Common myeloid progenitor, CD34-positive (primary cell): Measurements from ENCODE around the gene TNF.

Experiments used
- CTCF ChIA-PET: fragments of 350-600 bp; sonication (Branson Sonifier 250); formaldehyde crosslinking; loops from one replicate; lab custom pipeline; 2021; ENCODE audit warnings: antibody characterized with exemption; lab: Charles Lee
- POLR2A ChIA-PET: fragments of 350-600 bp; sonication (Branson Sonifier 250); formaldehyde crosslinking; loops from one replicate; lab custom pipeline; 2021; ENCODE audit warnings: antibody characterized with exemption; lab: Charles Lee
- DNase-seq, 3 donors: peaks; one replicate each; pipeline versions ENCODE4 v3.0.0 to v3.0.0-alpha.2; 2013
- H3K27ac ChIP-seq, 2 experiments: 1 replicate in 1 of 2; 2 replicates in 1 of 2; pipeline ENCODE4 v1.7.0; 2013; ENCODE audit warnings: inconsistent platforms in 2 of 2, low read length in 2 of 2, mild to moderate bottlenecking in 2 of 2, low read depth in 1 of 2, moderate library complexity in 1 of 2; ENCODE audit not compliant: severe bottlenecking in 2 of 2, insufficient read depth in 1 of 2, poor library complexity in 1 of 2
- H3K27me3 ChIP-seq, 5 experiments: replicated peaks in 2 of 5; 1 replicate in 3 of 5; 2 replicates in 2 of 5; pipeline versions ENCODE4 v1.6.1 to v1.7.0; 2013; ENCODE audit warnings: low read length in 4 of 5, mild to moderate bottlenecking in 2 of 5, moderate library complexity in 2 of 5, inconsistent platforms in 1 of 5; ENCODE audit not compliant: insufficient read depth in 5 of 5, control insufficient read depth in 4 of 5
- H3K36me3 ChIP-seq, 4 experiments: 1 replicate in 2 of 4; 2 replicates in 2 of 4; pipeline versions ENCODE4 v1.6.1 to v1.7.0; 2013; ENCODE audit warnings: low read length in 3 of 4, control low read depth in 1 of 4, mild to moderate bottlenecking in 1 of 4; ENCODE audit not compliant: control insufficient read depth in 4 of 4, insufficient read depth in 4 of 4
- H3K4me1 ChIP-seq, 4 experiments: 1 replicate in 3 of 4; 2 replicates in 1 of 4; pipeline versions ENCODE4 v1.6.1 to v1.7.1; 2013; ENCODE audit warnings: low read length in 3 of 4, mild to moderate bottlenecking in 3 of 4, control low read depth in 1 of 4, inconsistent platforms in 1 of 4, moderate library complexity in 1 of 4; ENCODE audit not compliant: control insufficient read depth in 4 of 4, insufficient read depth in 4 of 4; ENCODE audit errors: control extremely low read depth in 1 of 4
- H3K4me3 ChIP-seq, 7 experiments: 1 replicate in 4 of 7; 2 replicates in 3 of 7; pipeline versions ENCODE4 v1.5.1 to v1.7.0; 2013; ENCODE audit warnings: mild to moderate bottlenecking in 7 of 7, low read length in 6 of 7, moderate library complexity in 6 of 7, inconsistent platforms in 2 of 7, low read depth in 2 of 7, control low read depth in 1 of 7; ENCODE audit not compliant: insufficient read depth in 4 of 7, control insufficient read depth in 1 of 7; ENCODE audit errors: extremely low read depth in 1 of 7
- H3K9me3 ChIP-seq, 5 experiments: 1 replicate in 4 of 5; 2 replicates in 1 of 5; pipeline versions ENCODE4 v1.6.1 to v1.7.1; 2013; ENCODE audit warnings: low read length in 4 of 5, mild to moderate bottlenecking in 2 of 5, inconsistent platforms in 1 of 5, low read depth in 1 of 5, moderate library complexity in 1 of 5; ENCODE audit not compliant: control insufficient read depth in 4 of 5, insufficient read depth in 2 of 5; ENCODE audit errors: control extremely low read depth in 1 of 5
- WGBS: methylation state at CpG from one replicate; pipeline ENCODE4 v1.1.5; 2013; ENCODE audit not compliant: insufficient coverage; 5-methylcytosine and 5-hydroxymethylcytosine counted together

TNF gene

DNA sequence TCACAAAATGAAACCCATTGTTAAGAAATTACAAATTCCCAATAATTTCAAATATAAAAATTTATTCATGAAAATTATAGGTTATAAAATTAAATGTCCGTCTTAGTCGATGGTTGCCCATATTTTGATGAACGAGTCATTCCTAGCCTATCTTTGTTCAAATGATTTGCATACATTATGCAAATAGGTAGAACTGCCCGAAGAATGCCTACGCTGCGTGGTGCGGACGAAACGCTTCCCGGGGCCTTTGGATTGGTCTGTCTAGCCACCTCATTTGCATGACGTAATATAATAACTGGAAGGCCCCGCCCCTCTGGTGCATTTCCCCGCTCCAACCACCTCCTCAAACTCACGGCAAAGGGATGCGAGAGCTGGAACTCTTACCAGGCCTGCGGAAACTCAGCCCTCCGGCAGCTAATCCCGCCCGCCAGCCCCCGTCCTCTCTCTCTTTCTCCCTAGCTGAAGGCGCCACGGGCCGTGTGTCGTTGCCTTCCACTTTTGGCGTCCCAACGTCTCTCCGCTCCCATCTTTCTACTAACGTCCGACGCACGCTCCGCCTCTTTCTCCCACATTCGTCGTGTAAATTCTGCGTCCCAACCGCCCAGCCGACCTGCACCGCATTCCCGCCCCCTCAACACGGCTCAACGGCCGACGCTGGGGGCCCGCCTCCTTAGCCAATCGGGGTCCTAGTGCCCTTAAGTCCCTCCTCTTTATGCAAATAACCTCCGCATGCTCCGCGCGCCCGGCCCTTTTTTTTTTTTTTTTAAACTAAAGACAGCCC is 44.6 kb downstream of the TNF start:
- H3K27me3 ChIP-seq, result no peaks in the 10 kb centered on the region
- peak overlapping the region; percentile 94 to 97 for H3K27ac ChIP-seq
- CTCF ChIA-PET, result interaction anchor here (0.6 kb wide), 1 partner anchor 350 kb away, joined by 3 read pairs; no protein-coding TSS in a partner anchor
- POLR2A ChIA-PET, result interaction anchor here (0.6 to 2.8 kb wide), 4 partner anchors 11 to 118 kb away, joined by 3 to 19 read pairs (median 6); partner anchors contain the start of gene BAG6
- H3K4me3 ChIP-seq, result peak overlapping the region; percentile 29 to 95 (median 78)
- DNase-seq, result peak; percentile 99 to 100 (median 99)
- H3K4me1 ChIP-seq, result peaks cover 25 to 54% (median 47%) of the 10 kb centered on the region in 4 experiments
- H3K9me3 ChIP-seq, result no peaks in the 10 kb centered on the region
- H3K36me3 ChIP-seq, result peaks cover 5 to 39% (median 21%) of the 10 kb centered on the region in 4 experiments
- under 1% methylated on average over 34 of the region's 50 CpGs for WGBS

- Histone ChIP-seq H3K27ac (peak within 1 kb of the TSS; percentile 94 to 97), H3K4me1 (peaks cover 25 to 46% (median 40%) of the 10 kb centered on the region in 4 experiments), H3K27me3 (no peaks in the 10 kb centered on the region), H3K9me3 (no peaks in the 10 kb centered on the region), H3K4me3 (peak within 1 kb of the TSS; percentile 79 to 95 (median 88)), H3K36me3 (peaks cover 10 to 46% (median 28%) of the 10 kb centered on the region in 4 experiments)
- DNase-seq, result peak in 2 of 3 donors; percentile 80 to 85
- 0% methylated on average over 29 of the region's 67 CpGs for WGBS
- POLR2A ChIA-PET, result interaction anchor here (0.9 to 2.8 kb wide), 3 partner anchors 11 to 31 kb away, joined by 3 to 19 read pairs (median 8); partner anchors contain the start of gene BAG6
- CTCF ChIA-PET, result interaction anchor here (3.0 kb wide), 1 partner anchor 31 kb away, joined by 12 read pairs; the partner anchor contains the start of gene BAG6
These were observed 45.4 kb downstream of the TNF start, which contains the start of gene PRRC2A for GRCh38 chr6:31620586-31621319. TSS of gene PRRC2A (plus strand) at chr6:31620715. CDS start at chr6:31622790, 2,075 bp downstream.

DNA sequence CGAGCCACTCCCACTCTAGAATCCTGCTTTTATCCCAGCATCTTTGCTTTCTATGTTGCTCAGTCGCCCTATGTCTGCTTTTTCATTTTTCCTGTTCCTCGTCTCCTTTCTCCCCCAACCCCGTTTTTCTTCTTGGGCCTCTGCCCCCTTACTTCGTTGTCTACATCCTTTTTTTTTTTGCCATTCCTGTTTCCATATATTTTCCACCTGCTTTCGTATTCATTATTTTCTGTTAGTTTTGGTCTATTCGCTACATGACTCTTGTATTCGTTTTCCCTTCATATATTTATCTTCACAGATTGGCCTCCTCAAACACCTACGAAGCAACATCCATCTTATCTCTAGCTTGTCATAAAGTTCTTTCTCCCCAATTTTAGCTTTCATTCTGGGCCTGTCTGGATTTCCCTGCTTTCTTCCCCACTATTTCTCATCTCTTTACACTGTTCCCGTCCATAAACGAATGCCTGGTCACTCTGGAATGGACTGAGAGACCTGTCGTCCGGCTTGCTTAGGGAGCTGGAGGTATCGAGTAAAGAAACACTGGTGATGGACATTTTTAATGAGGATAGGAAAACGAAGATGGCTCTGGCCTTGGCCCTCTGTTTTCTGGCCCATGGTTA is 46.1 kb downstream of the TNF start:
- 36% methylated on average over 14 of the region's 15 CpGs for WGBS
- peak overlapping the region; percentile 79 to 95 (median 88) for H3K4me3 ChIP-seq
- ChIA-PET POLR2A (interaction anchor here (0.6 to 2.8 kb wide), 3 partner anchors 12 to 199 kb away, joined by 3 to 19 read pairs (median 8); partner anchors contain the start of gene BAG6), CTCF (interaction anchor here (1.3 to 3.0 kb wide), 4 partner anchors 14 to 31 kb away, joined by 3 to 15 read pairs (median 8); partner anchors contain the start of gene BAG6)
- H3K27ac ChIP-seq, result peak overlapping the region; percentile 92 to 96
- H3K9me3 ChIP-seq, result no peaks in the 10 kb centered on the region
- DNase-seq, result no peak
- no peaks in the 10 kb centered on the region for H3K27me3 ChIP-seq
- peaks cover 24 to 42% (median 34%) of the 10 kb centered on the region in 4 experiments for H3K4me1 ChIP-seq
- H3K36me3 ChIP-seq, result peaks cover 11 to 52% (median 34%) of the 10 kb centered on the region in 4 experiments

DNA sequence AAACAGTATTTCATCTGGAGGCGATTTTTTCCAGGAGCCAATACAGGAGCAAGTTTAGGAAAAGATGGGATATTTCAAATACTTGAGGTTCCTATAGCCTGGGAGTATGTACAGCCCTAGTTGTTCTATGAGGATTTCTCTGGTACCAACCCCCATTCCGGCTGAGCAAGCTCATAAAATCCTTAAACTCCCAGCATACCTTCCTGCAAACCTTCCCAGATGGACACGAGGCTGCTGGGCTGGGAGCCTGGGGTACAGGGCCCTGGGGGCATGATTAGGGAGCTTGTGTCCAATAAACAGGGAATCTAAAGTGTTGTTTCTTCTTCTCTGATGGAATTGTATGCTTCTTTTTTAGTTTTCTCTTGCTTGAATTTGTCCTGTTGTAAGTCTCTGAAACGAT is 46.6 kb downstream of the TNF start:
- Histone ChIP-seq H3K36me3 (peaks cover 13 to 52% (median 40%) of the 10 kb centered on the region in 4 experiments), H3K27me3 (no peaks in the 10 kb centered on the region), H3K4me3 (peak overlapping the region in 6 of 7 experiments; percentile 79 to 95 (median 90)), H3K4me1 (peaks cover 18 to 37% (median 28%) of the 10 kb centered on the region in 4 experiments), H3K9me3 (no peaks in the 10 kb centered on the region), H3K27ac (peak overlapping the region; percentile 92 to 96)
- DNase-seq, result no peak
- ChIA-PET CTCF (interaction anchor here (1.0 to 3.0 kb wide), 7 partner anchors 11 to 76 kb away, joined by 3 to 15 read pairs (median 4); partner anchors contain the start of gene BAG6), POLR2A (interaction anchor here (0.6 to 2.8 kb wide), 2 partner anchors 30 to 198 kb away, joined by 3 to 19 read pairs; partner anchors contain the start of gene BAG6)
- WGBS, result 76% methylated on average over 3 of the region's 4 CpGs

DNA sequence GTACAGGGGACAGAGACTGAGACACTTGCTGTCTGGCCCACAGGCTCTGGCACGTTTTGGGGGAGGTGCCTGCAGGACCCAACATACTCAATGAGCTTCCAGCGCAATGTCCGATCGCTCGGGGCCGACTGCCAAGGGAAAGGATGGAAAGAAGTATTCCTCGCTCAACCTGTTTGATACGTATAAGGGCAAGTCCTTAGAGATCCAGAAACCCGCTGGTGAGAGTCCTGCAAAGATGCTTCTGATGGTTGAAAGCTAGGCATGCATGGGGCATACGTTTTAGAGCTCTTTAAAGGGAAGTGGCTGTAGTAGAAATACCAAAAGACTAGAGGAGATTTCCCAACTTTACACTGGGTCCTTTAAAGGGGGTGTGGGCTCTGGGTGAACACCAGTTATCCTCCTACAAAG is 47.3 kb downstream of the TNF start:
- no peak for DNase-seq
- H3K9me3 ChIP-seq, result no peaks in the 10 kb centered on the region
- H3K4me3 ChIP-seq, result peak overlapping the region in 2 of 7 experiments; percentile 92
- WGBS, result 91% methylated on average over 9 of the region's 10 CpGs
- CTCF ChIA-PET, result interaction anchor here (0.6 to 3.0 kb wide), 10 partner anchors 11 to 1236 kb away, joined by 3 to 15 read pairs (median 4); partner anchors contain the start of gene BAG6
- no peaks in the 10 kb centered on the region for H3K27me3 ChIP-seq
- peak overlapping the region in 1 of 2 experiments; percentile 96 for H3K27ac ChIP-seq
- H3K36me3 ChIP-seq, result peaks cover 16 to 57% (median 46%) of the 10 kb centered on the region in 4 experiments
- peaks cover 16 to 30% (median 23%) of the 10 kb centered on the region in 4 experiments for H3K4me1 ChIP-seq
- POLR2A ChIA-PET, result interaction anchor here (0.6 to 2.8 kb wide), 3 partner anchors 10 to 29 kb away, joined by 3 to 19 read pairs (median 5); partner anchors contain the start of gene BAG6

GRCh38 chr6:31624070-31624469 is 48.7 kb downstream of the TNF start:
- CTCF ChIA-PET, result interaction anchor here (1.1 to 3.0 kb wide), 2 partner anchors 13 to 28 kb away, joined by 3 to 12 read pairs; partner anchors contain the start of gene BAG6
- H3K9me3 ChIP-seq, result no peaks in the 10 kb centered on the region
- no peaks in the 10 kb centered on the region for H3K27me3 ChIP-seq
- no peak overlapping the region for H3K4me3 ChIP-seq
- WGBS, result no CpG with 5 or more reads among the region's 10 CpGs
- H3K4me1 ChIP-seq, result peaks cover 16 to 22% (median 19%) of the 10 kb centered on the region in 4 experiments
- no peak overlapping the region for H3K27ac ChIP-seq
- H3K36me3 ChIP-seq, result peaks cover 28 to 71% (median 58%) of the 10 kb centered on the region in 4 experiments
- DNase-seq, result no peak
- POLR2A ChIA-PET, result no interaction called here
